DND-41 (cell line): Measurements from ENCODE around the gene FNDC8.
A peak's percentile ranks its signal among the peaks of the same experiment; 100 is the strongest.

ENCODE experiments used
- ATAC-seq: fragments of 200-7000 bp; cut with Tn5 transposase; 3 replicates; pipeline ENCODE4 v1.9.1; 2021; ENCODE audit warnings: low read depth; ENCODE audit not compliant: insufficient read depth
- DNase-seq: peaks from one replicate; pipeline ENCODE4 v3.0.0-alpha.2; 2020
- H2AFZ ChIP-seq: 2 replicates; pipeline ENCODE4 v1.6.0; 2012; ENCODE audit warnings: low read depth, low read length
- H3K27ac ChIP-seq: 2 replicates; pipeline ENCODE4 v1.5.1; 2012; ENCODE audit warnings: low read length, inconsistent platforms
- H3K27me3 ChIP-seq: fragments of 200-600 bp; sonication (generic); 2 replicates; pipeline ENCODE4 v1.6.0; 2012; ENCODE audit warnings: low read length, mild to moderate bottlenecking, inconsistent platforms; ENCODE audit not compliant: insufficient read depth, poor library complexity
- H3K36me3 ChIP-seq: 2 replicates; pipeline ENCODE4 v1.5.1; 2012; ENCODE audit warnings: low read length, inconsistent platforms; ENCODE audit not compliant: insufficient read depth
- H3K4me1 ChIP-seq: 2 replicates; pipeline ENCODE4 v1.5.1; 2012; ENCODE audit warnings: mild to moderate bottlenecking, low read length; ENCODE audit not compliant: insufficient read depth
- H3K4me2 ChIP-seq: 2 replicates; pipeline ENCODE4 v1.6.0; 2012; ENCODE audit warnings: mild to moderate bottlenecking, moderate library complexity, low read length, inconsistent platforms; ENCODE audit not compliant: insufficient read depth
- H3K4me3 ChIP-seq, 2 experiments: fragments of 200-600 bp in 1 of 2; shearing (Covaris generic) in 1 of 2; 2 replicates each; pipeline ENCODE4 v1.5.1; 2012 to 2016; ENCODE audit warnings: inconsistent platforms in 2 of 2, low read length in 2 of 2, mild to moderate bottlenecking in 2 of 2, low read depth in 1 of 2, moderate library complexity in 1 of 2
- H3K79me2 ChIP-seq: 2 replicates; pipeline ENCODE4 v1.6.0; 2012; ENCODE audit warnings: low read length, inconsistent platforms; ENCODE audit not compliant: insufficient read depth
- H3K9ac ChIP-seq: 2 replicates; pipeline ENCODE4 v1.6.0; 2012; ENCODE audit warnings: low read depth, mild to moderate bottlenecking, inconsistent platforms, low read length, moderate library complexity
- H3K9me3 ChIP-seq: 2 replicates; pipeline ENCODE4 v1.5.1; 2012; ENCODE audit warnings: low read length, moderate library complexity, mild to moderate bottlenecking, inconsistent platforms; ENCODE audit not compliant: insufficient read depth, severe bottlenecking
- H4K20me1 ChIP-seq: 2 replicates; pipeline ENCODE4 v1.6.0; 2012; ENCODE audit warnings: low read length; ENCODE audit not compliant: insufficient read depth
- EZH2 ChIP-seq: IDR thresholded peaks from 3 replicates; pipeline ENCODE4 v1.6.1; 2012; ENCODE audit warnings: borderline replicate concordance, low read depth, mild to moderate bottlenecking, moderate library complexity, low read length, inconsistent platforms; ENCODE audit not compliant: severe bottlenecking
- TF ChIP-seq, protein P1 (sequence below): IDR thresholded peaks from 2 replicates; pipeline ENCODE4 v1.5.1; 2012; ENCODE audit warnings: borderline replicate concordance, low read length, moderate library complexity, mild to moderate bottlenecking; ENCODE audit not compliant: poor library complexity, severe bottlenecking; ENCODE audit errors: extremely low read depth

The FNDC8 gene

DNA sequence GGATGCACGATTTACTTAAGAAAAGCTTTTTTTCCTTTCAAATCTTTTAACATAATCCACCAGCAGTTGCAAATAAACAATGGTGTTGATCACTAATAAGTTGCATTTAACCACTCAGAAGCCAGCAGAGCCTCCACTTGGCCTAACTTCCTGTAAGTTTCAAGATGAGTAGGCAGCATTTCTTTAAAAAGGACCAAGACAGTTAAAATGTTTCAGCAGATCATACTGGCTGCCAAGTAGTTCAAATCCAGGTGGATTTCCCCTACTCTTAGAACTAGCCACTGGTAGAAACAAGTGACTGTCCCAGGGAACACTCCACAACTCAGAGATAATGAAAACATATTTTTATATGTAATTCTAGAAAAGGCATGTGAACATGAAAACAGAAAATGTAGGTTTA lies 40.9 kb upstream of the FNDC8 start:
- H3K36me3 ChIP-seq: no peaks in the 10 kb centered on the region
- H3K27ac ChIP-seq: peak overlapping the region; percentile 24; the same call in 1 of the 2 replicates
- peaks cover 6% of the 10 kb centered on the region for H3K4me1 ChIP-seq
- no peaks in the 10 kb centered on the region for H3K27me3 ChIP-seq
- no peak overlapping the region for H2AFZ ChIP-seq
- no peaks in the 10 kb centered on the region for H3K9me3 ChIP-seq
- no peak overlapping the region for H3K4me3 ChIP-seq
- no peak overlapping the region for H3K4me2 ChIP-seq
- no peak for ATAC-seq
- no peak for DNase-seq
- H4K20me1 ChIP-seq: no peaks in the 10 kb centered on the region
- peaks cover 11% of the 10 kb centered on the region for H3K79me2 ChIP-seq
- TF ChIP-seq EZH2: no peak
- TF ChIP-seq, protein P1, sequence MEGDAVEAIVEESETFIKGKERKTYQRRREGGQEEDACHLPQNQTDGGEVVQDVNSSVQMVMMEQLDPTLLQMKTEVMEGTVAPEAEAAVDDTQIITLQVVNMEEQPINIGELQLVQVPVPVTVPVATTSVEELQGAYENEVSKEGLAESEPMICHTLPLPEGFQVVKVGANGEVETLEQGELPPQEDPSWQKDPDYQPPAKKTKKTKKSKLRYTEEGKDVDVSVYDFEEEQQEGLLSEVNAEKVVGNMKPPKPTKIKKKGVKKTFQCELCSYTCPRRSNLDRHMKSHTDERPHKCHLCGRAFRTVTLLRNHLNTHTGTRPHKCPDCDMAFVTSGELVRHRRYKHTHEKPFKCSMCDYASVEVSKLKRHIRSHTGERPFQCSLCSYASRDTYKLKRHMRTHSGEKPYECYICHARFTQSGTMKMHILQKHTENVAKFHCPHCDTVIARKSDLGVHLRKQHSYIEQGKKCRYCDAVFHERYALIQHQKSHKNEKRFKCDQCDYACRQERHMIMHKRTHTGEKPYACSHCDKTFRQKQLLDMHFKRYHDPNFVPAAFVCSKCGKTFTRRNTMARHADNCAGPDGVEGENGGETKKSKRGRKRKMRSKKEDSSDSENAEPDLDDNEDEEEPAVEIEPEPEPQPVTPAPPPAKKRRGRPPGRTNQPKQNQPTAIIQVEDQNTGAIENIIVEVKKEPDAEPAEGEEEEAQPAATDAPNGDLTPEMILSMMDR: no peak
- H3K9ac ChIP-seq: no peak overlapping the region

DNA sequence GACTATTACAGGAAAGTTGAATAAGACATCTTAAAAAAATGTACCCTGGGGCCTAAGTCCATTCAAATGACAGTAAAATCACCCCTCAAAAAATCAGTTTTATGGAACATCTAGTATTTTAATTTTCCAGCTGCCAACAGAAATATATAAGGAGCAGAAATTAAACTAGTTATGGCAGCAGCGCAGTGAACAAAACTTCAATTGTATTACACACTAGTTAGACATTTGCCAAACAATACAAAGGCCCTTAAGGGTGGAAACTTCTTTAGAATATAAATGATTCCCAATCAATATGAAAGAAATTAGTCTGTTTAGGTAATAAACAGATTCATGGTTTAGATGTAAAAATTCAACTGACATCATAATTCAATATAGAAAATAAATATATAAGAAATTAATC lies 39.8 kb upstream of the FNDC8 start:
- ATAC-seq (no peak), DNase-seq (no peak)
- H3K27ac ChIP-seq: no peak overlapping the region
- no peak overlapping the region for H2AFZ ChIP-seq
- TF ChIP-seq EZH2: no peak
- TF ChIP-seq, protein P1: no peak
- no peaks in the 10 kb centered on the region for H3K9me3 ChIP-seq
- no peak overlapping the region for H3K4me2 ChIP-seq
- H3K79me2 ChIP-seq: peaks cover 19% of the 10 kb centered on the region
- H3K9ac ChIP-seq: no peak overlapping the region
- H3K4me1 ChIP-seq: peaks cover 6% of the 10 kb centered on the region
- H3K4me3 ChIP-seq: no peak overlapping the region
- no peaks in the 10 kb centered on the region for H3K27me3 ChIP-seq
- no peaks in the 10 kb centered on the region for H4K20me1 ChIP-seq
- H3K36me3 ChIP-seq: no peaks in the 10 kb centered on the region

DNA sequence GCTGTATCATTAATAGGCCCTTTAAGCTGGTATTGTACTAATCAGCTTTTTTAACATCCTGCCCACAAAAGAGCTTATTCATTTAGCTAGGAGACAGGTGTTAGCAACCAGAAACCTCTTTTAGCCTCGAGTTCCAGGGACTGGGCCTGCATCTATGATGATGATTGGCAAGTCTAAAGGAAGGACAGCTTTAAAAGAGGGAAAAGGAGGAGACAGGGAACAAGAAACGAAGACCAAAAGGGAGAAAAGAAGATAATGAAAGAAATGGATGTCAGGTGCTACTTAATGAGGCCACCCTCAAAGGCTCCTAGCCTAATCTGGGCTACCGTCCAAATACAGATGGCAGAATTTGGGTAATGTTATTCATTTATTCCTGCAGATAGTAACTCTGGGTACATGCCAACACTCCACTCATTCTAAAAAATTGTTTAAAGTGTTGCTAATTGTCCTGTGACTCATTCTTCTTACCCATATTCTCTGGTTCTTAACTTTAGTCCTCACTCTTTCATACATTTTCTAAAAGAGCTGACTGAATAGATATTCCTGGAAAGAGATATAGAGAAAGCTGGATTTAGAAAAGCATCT lies 39.2 kb upstream of the FNDC8 start:
- no peak overlapping the region for H3K27ac ChIP-seq

More for the DNA sequence above, 39.2 kb upstream of the FNDC8 start:
- no peak overlapping the region for H3K9ac ChIP-seq
- no peaks in the 10 kb centered on the region for H3K36me3 ChIP-seq
- TF ChIP-seq, protein P1: no peak
- TF ChIP-seq EZH2: no peak
- peaks cover 24% of the 10 kb centered on the region for H3K79me2 ChIP-seq
- ATAC-seq: no peak
- no peaks in the 10 kb centered on the region for H4K20me1 ChIP-seq
- H3K9me3 ChIP-seq: no peaks in the 10 kb centered on the region
- H3K27me3 ChIP-seq: no peaks in the 10 kb centered on the region
- no peak for DNase-seq
- H3K4me1 ChIP-seq: peaks cover 11% of the 10 kb centered on the region
- H2AFZ ChIP-seq: no peak overlapping the region
- no peak overlapping the region for H3K4me2 ChIP-seq
- H3K4me3 ChIP-seq: no peak overlapping the region
